ENCODE data around the gene ETFA. TPM values are rescaled to one million over a fixed set of nuclear protein-coding genes. Genes with fewer than 3 reads are reported as not detected.

The ETFA gene
- total and polyA plus RNA-seq, 10 donors, result 49.7 to 98.5 (median 80.5) TPM

DNA sequence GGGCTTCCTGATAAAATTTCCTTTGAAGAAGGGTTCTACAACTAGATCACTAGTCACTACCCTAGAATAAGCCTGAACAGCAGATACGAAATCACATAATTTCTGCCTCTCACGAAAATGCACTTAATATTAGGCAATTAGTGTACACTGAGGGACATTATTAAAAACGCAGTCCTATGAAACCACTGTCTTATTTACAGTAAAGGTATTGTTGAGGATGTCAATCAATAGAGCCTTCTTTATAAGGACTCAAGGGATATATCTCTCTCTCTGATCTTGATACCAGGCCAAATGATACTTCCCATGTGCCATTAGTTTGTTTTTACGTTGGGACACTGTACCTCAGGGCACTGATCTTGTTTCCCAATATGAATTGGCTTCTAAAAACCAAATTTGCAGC, 59.6 kb downstream of the ETFA start:
- TF ChIP-seq POLR2AphosphoS5 (IDR thresholded peaks at IDR 0.05), result no peak
- Histone ChIP-seq H3K4me1 (no peaks in the 10 kb centered on the region), H3K27ac (no peak overlapping the region), H3K36me3 (peaks cover 0 to 44% (median 0%) of the 10 kb centered on the region in 6 donors), H3K9me3 (no peaks in the 10 kb centered on the region), H3K4me3 (no peak overlapping the region), H3K27me3 (replicated peaks in 1 of 7) (no peaks in the 10 kb centered on the region)
- intact Hi-C loops (cut with DNase I; ENCODE audit: low total_unique reads), result no loop called here
- no peak for DNase-seq
- 94 to 98% (median 96%) methylated on average over 4 of the region's 4 CpGs for WGBS, 5 donors

- Histone ChIP-seq H3K36me3 (peaks cover 0 to 48% (median 8%) of the 10 kb centered on the region in 6 donors), H3K27ac (no peak overlapping the region), H3K4me3 (no peak overlapping the region), H3K4me1 (no peaks in the 10 kb centered on the region), H3K27me3 (replicated peaks in 1 of 7) (no peaks in the 10 kb centered on the region), H3K9me3 (no peaks in the 10 kb centered on the region)
- intact Hi-C loops (cut with DNase I; ENCODE audit: low total_unique reads), result no loop called here
- no peak for DNase-seq
- TF ChIP-seq CTCF (IDR thresholded peaks at IDR 0.05 in 8 of 11, conservative IDR thresholded peaks at IDR 0.05 in 3 of 11) (no peak), POLR2AphosphoS5 (IDR thresholded peaks at IDR 0.05) (no peak), POLR2A (IDR thresholded peaks at IDR 0.05) (no peak)
- WGBS, 5 donors, result 87 to 96% (median 92%) methylated on average over 1 of the region's 1 CpG
These were observed 66.1 kb downstream of the ETFA start for GRCh38 chr15:76245072-76245610.

DNA sequence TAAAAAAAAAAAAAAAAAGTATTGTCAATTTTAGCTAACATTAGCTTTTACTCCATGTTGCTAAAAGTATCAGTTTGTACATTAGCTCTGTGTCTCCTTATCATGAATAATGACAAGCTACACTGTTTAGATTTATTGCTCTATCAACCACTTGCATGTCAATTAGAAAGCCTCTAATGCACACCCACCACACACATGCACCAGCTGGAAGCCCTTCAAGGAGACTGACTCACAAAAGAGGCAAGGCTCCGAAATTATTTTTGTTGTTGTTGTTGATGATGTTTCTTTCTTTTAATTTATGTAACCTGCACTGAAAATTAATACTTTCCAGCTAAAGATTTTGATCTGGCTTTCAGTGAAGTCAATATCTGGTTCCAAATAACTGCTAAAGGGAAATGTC, 71.5 kb downstream of the ETFA start:
- Histone ChIP-seq H3K27me3 (replicated peaks in 1 of 7) (no peaks in the 10 kb centered on the region), H3K36me3 (peaks cover 0 to 39% (median 8%) of the 10 kb centered on the region in 6 donors), H3K4me1 (no peaks in the 10 kb centered on the region), H3K4me3 (no peak overlapping the region), H3K27ac (no peak overlapping the region), H3K9me3 (no peaks in the 10 kb centered on the region)
- intact Hi-C loops (cut with DNase I; ENCODE audit: low total_unique reads), result no loop called here
- 82 to 91% (median 86%) methylated on average over 1 of the region's 1 CpG for WGBS, 5 donors
- no peak for DNase-seq
- TF ChIP-seq CTCF (IDR thresholded peaks at IDR 0.05 in 8 of 11, conservative IDR thresholded peaks at IDR 0.05 in 3 of 11) (no peak), POLR2A (IDR thresholded peaks at IDR 0.05) (no peak)

DNA sequence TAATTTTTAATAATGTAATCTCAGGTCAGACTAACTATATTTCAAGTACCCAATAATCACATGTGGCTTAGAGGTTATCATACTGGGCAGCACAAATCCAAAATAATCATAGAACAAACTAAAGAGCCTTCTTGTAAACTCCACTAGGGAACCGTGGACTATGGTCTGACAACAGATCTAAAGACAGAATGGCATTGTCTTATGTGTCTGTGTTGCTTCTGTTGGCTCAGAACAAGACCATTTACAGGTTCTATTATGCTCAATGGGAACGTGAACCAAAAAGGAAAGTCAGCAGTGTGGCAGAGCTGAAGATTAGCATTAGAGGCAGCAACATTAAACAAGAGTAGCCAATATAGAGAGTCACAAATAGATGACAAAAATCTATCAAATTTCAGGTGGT, 74.9 kb downstream of the ETFA start:
- Histone ChIP-seq H3K9me3 (no peaks in the 10 kb centered on the region), H3K36me3 (peaks cover 0 to 21% (median 3%) of the 10 kb centered on the region in 6 donors), H3K27ac (no peak overlapping the region), H3K4me1 (no peaks in the 10 kb centered on the region), H3K27me3 (replicated peaks in 1 of 7) (no peaks in the 10 kb centered on the region), H3K4me3 (no peak overlapping the region)
- DNase-seq, result no peak
- intact Hi-C loops (cut with DNase I; ENCODE audit: low total_unique reads), result no loop called here
- 74 to 91% (median 87%) methylated on average over 2 of the region's 2 CpGs for WGBS, 5 donors
- no peak for TF ChIP-seq POLR2A (IDR thresholded peaks at IDR 0.05)
- TF ChIP-seq POLR2AphosphoS5 (IDR thresholded peaks at IDR 0.05), result no peak
- no peak for TF ChIP-seq CTCF (IDR thresholded peaks at IDR 0.05 in 8 of 11, conservative IDR thresholded peaks at IDR 0.05 in 3 of 11)
